ENCODE data around the gene BEAN1.
"Not testable (repeated sequence)": the region's sequence is repeated elsewhere in the genome, so short reads cannot be mapped to it uniquely, and the experiment has no call there.

Gene BEAN1

GRCh38 chr16:66441586-66442375 is 14.7 kb downstream of the BEAN1 start:
- no peak for DNase-seq

- no peak for DNase-seq
These were observed 15.6 kb downstream of the BEAN1 start for GRCh38 chr16:66442502-66443268.

GRCh38 chr16:66443269-66443652 is 16.2 kb downstream of the BEAN1 start:
- no peak for DNase-seq

- no peak for DNase-seq
These were observed 17.0 kb downstream of the BEAN1 start for GRCh38 chr16:66444049-66444481.

- DNase-seq, result no peak
These were observed 19.6 kb downstream of the BEAN1 start for GRCh38 chr16:66446737-66447136.

GRCh38 chr16:66447491-66447890 is 20.4 kb downstream of the BEAN1 start:
- DNase-seq, result no peak

- no peak for DNase-seq
These were observed 24.5 kb downstream of the BEAN1 start for GRCh38 chr16:66451548-66451947.

GRCh38 chr16:66453230-66453629 is 26.1 kb downstream of the BEAN1 start:
- DNase-seq, result not testable (repeated sequence)

- DNase-seq, result no peak
These were observed 27.7 kb downstream of the BEAN1 start for GRCh38 chr16:66454751-66455150.

- no peak for DNase-seq
These were observed 28.9 kb downstream of the BEAN1 start for GRCh38 chr16:66455970-66456369.

- DNase-seq, result no peak
These were observed 30.8 kb downstream of the BEAN1 start for GRCh38 chr16:66457888-66458287.

GRCh38 chr16:66458292-66458691 is 31.2 kb downstream of the BEAN1 start:
- no peak for DNase-seq

GRCh38 chr16:66458853-66459252 is 31.8 kb downstream of the BEAN1 start:
- no peak for DNase-seq

- DNase-seq, result no peak
These were observed 32.8 kb downstream of the BEAN1 start for GRCh38 chr16:66459878-66460277.

- no peak for DNase-seq
These were observed 33.6 kb downstream of the BEAN1 start for GRCh38 chr16:66460703-66461102.

GRCh38 chr16:66462912-66463311 is 35.8 kb downstream of the BEAN1 start:
- DNase-seq, result no peak

GRCh38 chr16:66465946-66466345 is 38.9 kb downstream of the BEAN1 start:
- DNase-seq, result not testable (repeated sequence)

- DNase-seq, result not testable (repeated sequence)
These were observed 39.5 kb downstream of the BEAN1 start for GRCh38 chr16:66466636-66467035.

- no peak for DNase-seq
These were observed 40.5 kb downstream of the BEAN1 start for GRCh38 chr16:66467611-66468010.

- DNase-seq, result no peak
These were observed 41.3 kb downstream of the BEAN1 start for GRCh38 chr16:66468321-66468965.

- no peak for DNase-seq
These were observed 42.3 kb downstream of the BEAN1 start for GRCh38 chr16:66469291-66469946.

GRCh38 chr16:66469947-66470546 is 43.0 kb downstream of the BEAN1 start:
- DNase-seq, result no peak

- DNase-seq, result no peak
These were observed 43.5 kb downstream of the BEAN1 start for GRCh38 chr16:66470556-66470955.
